Mammary epithelial cell (primary cell): Measurements from ENCODE around the gene CAPZA3.

Source experiments
- EZH2 ChIP-seq: IDR thresholded peaks from 2 replicates; pipeline ENCODE4 v1.6.1; 2012; ENCODE audit warnings: low read length, inconsistent platforms, borderline replicate concordance
- TF ChIP-seq, protein P1 (sequence below), 2 donors: IDR thresholded peaks in 1 of 2; conservative IDR thresholded peaks in 1 of 2; 2 replicates each; pipeline ENCODE4 v1.5.1; 2011 to 2012; ENCODE audit warnings: inconsistent platforms in 2 of 2, low read length in 2 of 2, mild to moderate bottlenecking in 2 of 2, control low read depth in 1 of 2, low read depth in 1 of 2; ENCODE audit not compliant: insufficient read depth in 1 of 2; ENCODE audit errors: extremely low read depth in 1 of 2

DNA sequence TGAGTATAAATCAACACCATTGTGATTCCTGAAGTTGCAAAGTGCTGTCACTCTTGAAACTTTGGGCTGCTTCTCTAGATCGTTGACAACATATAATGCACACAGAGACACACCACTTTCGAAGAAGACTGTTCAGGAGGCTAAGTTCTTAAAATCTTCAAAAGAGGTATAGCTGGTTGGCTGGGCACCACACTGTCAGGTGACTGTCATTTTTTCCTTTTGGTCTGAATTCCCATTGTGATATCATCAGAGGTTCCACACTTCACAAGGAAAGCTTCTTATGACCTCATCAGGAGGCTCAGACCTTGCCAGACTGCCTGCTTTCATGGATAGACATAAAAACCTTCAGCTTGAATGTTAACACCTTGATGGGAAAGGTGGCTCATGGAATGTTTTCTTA is at the start of gene CAPZA3, which contains the start of gene PLCZ1:
- TF ChIP-seq, protein P1, sequence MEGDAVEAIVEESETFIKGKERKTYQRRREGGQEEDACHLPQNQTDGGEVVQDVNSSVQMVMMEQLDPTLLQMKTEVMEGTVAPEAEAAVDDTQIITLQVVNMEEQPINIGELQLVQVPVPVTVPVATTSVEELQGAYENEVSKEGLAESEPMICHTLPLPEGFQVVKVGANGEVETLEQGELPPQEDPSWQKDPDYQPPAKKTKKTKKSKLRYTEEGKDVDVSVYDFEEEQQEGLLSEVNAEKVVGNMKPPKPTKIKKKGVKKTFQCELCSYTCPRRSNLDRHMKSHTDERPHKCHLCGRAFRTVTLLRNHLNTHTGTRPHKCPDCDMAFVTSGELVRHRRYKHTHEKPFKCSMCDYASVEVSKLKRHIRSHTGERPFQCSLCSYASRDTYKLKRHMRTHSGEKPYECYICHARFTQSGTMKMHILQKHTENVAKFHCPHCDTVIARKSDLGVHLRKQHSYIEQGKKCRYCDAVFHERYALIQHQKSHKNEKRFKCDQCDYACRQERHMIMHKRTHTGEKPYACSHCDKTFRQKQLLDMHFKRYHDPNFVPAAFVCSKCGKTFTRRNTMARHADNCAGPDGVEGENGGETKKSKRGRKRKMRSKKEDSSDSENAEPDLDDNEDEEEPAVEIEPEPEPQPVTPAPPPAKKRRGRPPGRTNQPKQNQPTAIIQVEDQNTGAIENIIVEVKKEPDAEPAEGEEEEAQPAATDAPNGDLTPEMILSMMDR (conservative IDR thresholded peaks at IDR 0.05 in 1 of 2, IDR thresholded peaks at IDR 0.05 in 1 of 2; ENCODE audit: extremely low read depth in 1 of 2, insufficient read depth in 1 of 2, low read depth in 1 of 2, low read length in 2 of 2) = no peak
- no peak for TF ChIP-seq EZH2
